Ectodermal cell (in vitro differentiated cells): Measurements from ENCODE around the gene CRABP1.

Experiments used
- H3K27ac ChIP-seq: 2 replicates; pipeline ENCODE4 v1.7.0; 2013; ENCODE audit warnings: mild to moderate bottlenecking, low read depth, low read length; ENCODE audit not compliant: insufficient read depth, poor library complexity, severe bottlenecking
- H3K27me3 ChIP-seq: 2 replicates; pipeline ENCODE4 v1.7.0; 2013; ENCODE audit warnings: mild to moderate bottlenecking, low read length; ENCODE audit not compliant: insufficient read depth, control insufficient read depth, poor library complexity, severe bottlenecking
- H3K36me3 ChIP-seq: one replicate; pipeline ENCODE4 v1.7.0; 2013; ENCODE audit warnings: low read length; ENCODE audit not compliant: control insufficient read depth, insufficient read depth
- H3K4me1 ChIP-seq: one replicate; pipeline ENCODE4 v1.7.0; 2013; ENCODE audit warnings: low read length; ENCODE audit not compliant: control insufficient read depth, insufficient read depth
- H3K4me3 ChIP-seq: 2 replicates; pipeline ENCODE4 v1.7.0; 2013; ENCODE audit warnings: low read depth, low read length, control low read depth; ENCODE audit not compliant: insufficient read depth
- H3K9me3 ChIP-seq: 2 replicates; pipeline ENCODE4 v1.7.0; 2013; ENCODE audit warnings: mild to moderate bottlenecking, low read length, moderate library complexity; ENCODE audit not compliant: control insufficient read depth
- WGBS, 2 experiments: methylation state at CpG; one replicate each; pipeline ENCODE4 v1.1.7; 2013; ENCODE audit warnings: missing lambda C conversion rate in 2 of 2; 5-methylcytosine and 5-hydroxymethylcytosine counted together

Gene CRABP1

DNA sequence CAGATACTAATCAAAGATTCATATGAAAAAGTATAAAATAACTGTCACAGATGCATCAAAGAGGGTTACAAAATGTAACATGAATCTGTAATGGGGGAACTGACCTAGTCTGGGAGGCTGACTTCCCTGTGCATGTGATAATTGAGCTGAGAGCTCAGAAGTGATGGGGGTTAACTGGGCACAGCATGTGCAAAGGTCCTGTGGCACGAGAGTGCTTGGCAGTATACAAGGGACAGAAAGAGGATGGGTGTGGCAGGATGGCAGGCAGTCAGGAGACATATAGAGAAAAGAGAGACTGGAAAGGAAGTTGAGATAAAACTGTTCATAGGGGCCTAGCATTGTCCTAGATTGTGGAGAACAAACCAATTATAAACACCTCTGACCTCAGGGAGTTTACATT lies 50.1 kb downstream of the CRABP1 start:
- Histone ChIP-seq H3K4me3 (no peak overlapping the region), H3K4me1 (peaks cover 33% of the 10 kb centered on the region), H3K9me3 (no peaks in the 10 kb centered on the region), H3K36me3 (no peaks in the 10 kb centered on the region), H3K27me3 (peaks cover 8% of the 10 kb centered on the region), H3K27ac (no peak overlapping the region)
- 91 to 92% methylated on average over 1 of the region's 1 CpG for WGBS, 2 experiments

DNA sequence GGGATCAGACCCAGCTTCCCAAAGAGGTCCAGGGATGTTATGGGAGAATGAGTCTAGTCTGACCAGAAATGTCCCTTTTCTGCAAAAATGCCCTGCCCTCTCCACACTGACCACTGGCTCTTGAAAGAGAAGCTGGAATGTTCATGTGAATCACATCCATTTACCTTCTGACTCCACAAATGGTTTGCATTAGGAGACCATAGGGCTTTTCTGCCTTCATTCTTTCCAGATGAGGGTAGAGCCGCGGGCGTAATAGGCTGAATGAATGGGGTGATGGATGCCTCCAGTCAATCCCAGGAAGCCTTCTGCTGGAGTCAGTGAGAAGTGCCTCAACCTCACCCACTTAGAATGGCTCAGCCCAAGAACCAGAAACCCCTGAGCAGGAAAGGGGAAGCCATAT lies 50.7 kb downstream of the CRABP1 start:
- H3K27ac ChIP-seq: no peak overlapping the region
- 88 to 96% methylated on average over 3 of the region's 3 CpGs for WGBS, 2 experiments
- no peaks in the 10 kb centered on the region for H3K36me3 ChIP-seq
- H3K4me3 ChIP-seq: no peak overlapping the region
- H3K9me3 ChIP-seq: no peaks in the 10 kb centered on the region
- peaks cover 12% of the 10 kb centered on the region for H3K27me3 ChIP-seq
- peaks cover 37% of the 10 kb centered on the region for H3K4me1 ChIP-seq

DNA sequence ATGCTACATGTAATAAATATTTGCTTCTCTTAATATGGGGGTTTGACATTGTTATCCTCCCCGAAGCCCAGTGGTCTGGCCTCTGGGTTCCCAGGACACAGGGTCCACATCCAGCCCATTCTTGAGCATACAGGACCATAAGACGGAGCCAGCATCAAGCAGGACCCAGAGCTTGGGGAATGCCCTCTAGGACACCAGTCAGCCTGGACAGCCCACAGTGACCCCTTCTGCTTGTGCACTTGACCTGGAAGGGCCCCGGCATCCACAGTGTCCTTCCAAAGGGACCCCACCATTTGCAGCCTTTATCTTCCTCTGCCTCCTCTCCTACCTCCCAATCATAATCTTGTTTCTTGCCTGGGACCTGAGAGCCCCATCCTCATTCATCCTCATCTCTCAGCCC lies 51.6 kb downstream of the CRABP1 start:
- Histone ChIP-seq H3K9me3 (no peaks in the 10 kb centered on the region), H3K27me3 (peaks cover 21% of the 10 kb centered on the region), H3K27ac (no peak overlapping the region), H3K36me3 (no peaks in the 10 kb centered on the region), H3K4me3 (no peak overlapping the region), H3K4me1 (peaks cover 31% of the 10 kb centered on the region)
- WGBS, 2 experiments: 87 to 94% methylated on average over 3 of the region's 3 CpGs

DNA sequence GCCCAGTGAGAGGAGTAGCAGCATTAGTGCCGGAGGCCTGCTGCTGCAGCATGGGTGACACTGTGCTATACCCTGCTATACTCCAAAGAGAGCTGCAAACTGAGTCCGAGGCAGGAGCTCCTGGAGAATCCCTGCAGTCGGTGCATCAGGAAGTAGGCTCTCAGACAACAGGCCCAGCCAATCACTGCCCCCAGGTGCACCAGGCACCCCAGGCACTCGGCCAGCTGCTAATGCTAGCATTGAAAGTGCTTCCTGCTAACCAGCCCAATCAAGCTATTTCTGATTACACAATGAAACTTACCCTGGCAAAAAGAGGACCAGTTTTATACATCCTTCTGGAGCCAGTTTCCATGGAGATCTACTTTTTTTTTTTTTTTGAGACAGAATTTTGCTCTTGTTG lies 52.3 kb downstream of the CRABP1 start:
- WGBS, 2 experiments: 48 to 50% methylated on average over 4 of the region's 4 CpGs
- peaks cover 31% of the 10 kb centered on the region for H3K4me1 ChIP-seq
- no peak overlapping the region for H3K27ac ChIP-seq
- no peaks in the 10 kb centered on the region for H3K36me3 ChIP-seq
- no peak overlapping the region for H3K4me3 ChIP-seq
- H3K9me3 ChIP-seq: no peaks in the 10 kb centered on the region
- H3K27me3 ChIP-seq: peaks cover 27% of the 10 kb centered on the region

DNA sequence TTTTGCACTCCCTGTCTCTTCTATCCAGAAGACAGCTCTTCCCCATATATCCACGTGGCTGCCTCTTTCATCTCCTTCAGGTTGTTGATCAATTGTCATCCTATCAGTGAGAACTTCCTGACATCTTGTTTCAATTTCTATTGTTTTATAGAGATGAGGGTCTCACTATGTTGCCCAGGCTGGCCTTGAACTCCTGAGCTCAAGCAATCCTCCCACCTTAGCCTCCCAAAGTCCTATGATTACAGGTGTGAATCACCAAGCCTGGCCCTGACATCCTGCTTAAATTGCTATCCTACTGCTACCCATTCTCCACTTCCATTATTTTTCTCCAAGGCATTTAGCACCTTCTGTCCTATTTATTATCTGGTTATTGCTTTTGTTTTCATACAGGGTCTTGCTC lies 53.0 kb downstream of the CRABP1 start:
- Histone ChIP-seq H3K27ac (no peak overlapping the region), H3K27me3 (peaks cover 28% of the 10 kb centered on the region), H3K9me3 (no peaks in the 10 kb centered on the region), H3K4me3 (no peak overlapping the region), H3K4me1 (peaks cover 27% of the 10 kb centered on the region), H3K36me3 (no peaks in the 10 kb centered on the region)
- 83% methylated on average over 1 of the region's 1 CpG for WGBS, 2 experiments

DNA sequence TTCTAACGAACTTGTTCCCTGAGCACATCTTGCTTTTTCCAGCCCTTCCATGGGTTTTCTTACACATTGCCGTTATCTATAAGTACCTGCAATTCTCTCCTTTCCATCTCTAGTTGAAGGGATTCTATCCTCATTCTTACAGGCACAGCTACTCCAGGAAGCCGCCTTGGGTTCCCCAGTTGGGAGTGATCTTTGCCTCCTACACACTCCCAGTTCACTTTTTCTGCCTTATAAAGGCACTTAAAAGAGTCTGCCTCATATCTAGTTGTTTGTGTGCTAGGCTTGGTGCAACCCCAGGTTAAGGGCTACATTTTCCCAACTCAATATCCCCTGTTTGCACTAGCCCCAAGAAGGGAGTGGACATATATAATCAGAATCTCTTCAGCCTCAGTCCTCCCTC lies 53.9 kb downstream of the CRABP1 start:
- Histone ChIP-seq H3K27me3 (peaks cover 28% of the 10 kb centered on the region), H3K36me3 (no peaks in the 10 kb centered on the region), H3K27ac (no peak overlapping the region)

DNA sequence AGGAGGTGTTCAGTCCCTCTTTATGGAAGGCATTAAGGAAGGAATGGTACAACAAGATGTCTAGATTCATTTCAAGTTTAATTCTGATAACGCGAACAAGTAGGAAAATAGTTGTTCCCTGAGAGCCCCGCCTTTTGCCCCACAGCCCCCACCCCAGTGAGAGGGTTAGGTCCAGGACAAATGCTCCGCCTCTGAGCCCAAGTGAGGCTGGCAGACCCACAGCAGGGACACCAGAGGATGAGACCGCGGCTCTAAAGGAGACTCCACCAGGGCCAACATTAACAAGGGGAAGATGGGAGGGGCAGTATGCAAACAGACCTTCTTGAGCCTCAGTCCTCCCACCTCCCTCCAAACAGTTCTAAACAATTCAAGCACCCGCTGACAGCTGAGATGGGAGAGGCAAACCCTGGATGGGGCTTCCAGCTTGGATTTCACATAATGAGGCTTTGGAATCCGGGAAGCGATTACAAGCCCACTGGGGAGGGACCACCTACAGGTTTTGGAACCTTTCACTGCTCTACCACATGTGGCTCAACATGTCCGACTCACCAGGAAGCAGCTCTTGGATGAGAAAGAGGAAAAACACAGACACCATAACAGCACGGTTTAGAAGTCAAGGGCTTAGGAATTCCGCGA lies 54.9 kb downstream of the CRABP1 start:
- no peak overlapping the region for H3K27ac ChIP-seq
- H3K27me3 ChIP-seq: peaks cover 31% of the 10 kb centered on the region
- 8 to 9% methylated on average over 13 of the region's 13 CpGs for WGBS, 2 experiments
- peaks cover 23% of the 10 kb centered on the region for H3K4me1 ChIP-seq
- H3K4me3 ChIP-seq: no peak overlapping the region
- H3K9me3 ChIP-seq: no peaks in the 10 kb centered on the region
- H3K36me3 ChIP-seq: no peaks in the 10 kb centered on the region

More for the DNA sequence above, 53.9 kb downstream of the CRABP1 start:
- no peak overlapping the region for H3K4me3 ChIP-seq
- 71 to 72% methylated on average over 3 of the region's 3 CpGs for WGBS, 2 experiments
- no peaks in the 10 kb centered on the region for H3K9me3 ChIP-seq
- H3K4me1 ChIP-seq: peaks cover 29% of the 10 kb centered on the region

DNA sequence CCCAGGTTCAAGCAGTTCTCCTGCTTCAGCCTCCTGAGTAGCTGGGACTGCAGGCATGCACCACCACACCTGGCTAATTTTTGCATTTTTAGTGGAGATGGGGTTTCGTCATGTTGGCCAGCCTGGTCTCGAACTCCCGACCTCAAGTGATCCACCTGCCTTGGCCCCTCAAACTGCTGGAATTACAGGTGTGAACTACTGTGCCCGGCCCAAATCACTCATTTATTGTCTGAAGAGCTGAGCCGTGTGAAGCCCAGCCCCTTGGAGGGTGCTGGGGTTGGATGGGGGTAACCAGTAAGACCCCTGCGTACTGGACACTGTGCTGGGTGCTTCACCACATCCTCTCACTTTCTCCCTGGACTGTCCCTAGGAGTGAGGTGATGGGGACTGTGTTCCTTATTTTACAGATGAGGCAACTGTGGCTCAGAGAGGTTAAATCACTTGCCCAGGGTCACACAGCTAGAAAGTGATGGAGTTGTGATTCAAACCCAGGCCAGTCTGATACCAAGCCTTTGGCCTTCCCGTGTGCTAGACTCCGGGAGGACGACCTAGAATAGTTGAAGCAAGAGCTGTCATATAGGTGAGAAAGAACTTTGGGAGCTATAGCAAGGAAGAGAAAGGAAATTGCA lies 56.1 kb downstream of the CRABP1 start:
- Histone ChIP-seq H3K27ac (no peak overlapping the region), H3K27me3 (peaks cover 31% of the 10 kb centered on the region), H3K36me3 (no peaks in the 10 kb centered on the region), H3K4me1 (peaks cover 23% of the 10 kb centered on the region), H3K4me3 (no peak overlapping the region), H3K9me3 (no peaks in the 10 kb centered on the region)
- WGBS, 2 experiments: 80 to 90% methylated on average over 8 to 9 of the region's 9 CpGs

DNA sequence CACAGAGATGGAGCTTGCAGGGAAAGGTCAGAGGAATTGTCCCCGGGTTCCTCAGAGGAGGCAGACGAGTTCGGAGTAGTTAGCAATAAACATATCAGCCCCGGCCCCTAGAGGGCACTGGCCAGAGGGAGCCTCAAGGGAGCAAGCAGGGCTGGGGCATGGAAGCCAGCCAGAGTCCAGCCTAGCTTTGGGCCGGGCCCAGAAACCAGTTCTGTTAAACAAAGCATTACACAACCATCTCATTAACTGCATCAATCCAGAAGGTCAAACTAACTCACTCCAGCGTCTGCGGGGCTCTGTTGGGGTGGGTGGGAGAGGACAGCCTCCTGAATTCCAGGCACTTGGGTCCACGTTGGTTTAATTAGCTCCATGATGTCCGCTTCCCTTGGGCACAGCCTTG lies 56.8 kb downstream of the CRABP1 start:
- H3K27me3 ChIP-seq: peaks cover 31% of the 10 kb centered on the region
- no peaks in the 10 kb centered on the region for H3K9me3 ChIP-seq
- H3K36me3 ChIP-seq: no peaks in the 10 kb centered on the region
- no peak overlapping the region for H3K27ac ChIP-seq
- WGBS, 2 experiments: 83 to 84% methylated on average over 9 of the region's 9 CpGs
- H3K4me3 ChIP-seq: no peak overlapping the region
- H3K4me1 ChIP-seq: peaks cover 23% of the 10 kb centered on the region

DNA sequence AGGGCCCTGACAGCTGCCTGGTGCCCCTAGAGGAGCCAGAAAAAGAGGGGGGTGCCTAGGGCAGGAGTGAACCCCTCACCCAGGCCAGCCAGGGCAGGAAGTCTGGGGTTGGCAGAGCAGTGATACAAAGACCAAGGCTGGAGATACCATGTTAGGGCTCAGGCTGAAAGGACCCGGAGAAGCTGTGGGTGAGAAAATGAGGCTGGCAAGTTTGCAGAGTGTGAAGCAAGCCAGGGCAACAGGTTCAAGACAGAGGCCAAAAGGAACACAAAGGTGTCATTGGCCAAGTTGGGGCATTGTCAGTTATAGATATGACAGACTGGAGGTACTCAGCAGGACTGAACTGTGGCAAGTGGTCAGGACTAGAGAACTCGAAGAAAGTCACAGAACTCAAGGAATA lies 57.2 kb downstream of the CRABP1 start:
- Histone ChIP-seq H3K4me3 (no peak overlapping the region), H3K27ac (no peak overlapping the region), H3K36me3 (no peaks in the 10 kb centered on the region), H3K27me3 (peaks cover 31% of the 10 kb centered on the region), H3K4me1 (peaks cover 23% of the 10 kb centered on the region), H3K9me3 (no peaks in the 10 kb centered on the region)
- 95 to 98% methylated on average over 2 of the region's 2 CpGs for WGBS, 2 experiments
